HepG2 (cell line): ENCODE data around the gene LUZP1. TPM values are rescaled to one million over a fixed set of nuclear protein-coding genes. Genes with fewer than 3 reads are reported as not detected.

Experiments
- ARNTL ChIP-seq: sonication (generic); formaldehyde crosslinking; IDR thresholded peaks from 2 replicates; pipeline ENCODE4 v1.4.0; 2020; ENCODE audit warnings: mild to moderate bottlenecking, missing genetic modification reagents
- ELF4 ChIP-seq: sonication (generic); formaldehyde crosslinking; IDR thresholded peaks from 2 replicates; pipeline ENCODE4 v1.5.0; 2020; ENCODE audit warnings: missing genetic modification reagents, mild to moderate bottlenecking, moderate library complexity, borderline replicate concordance
- HDAC2 ChIP-seq: sonication (generic); formaldehyde crosslinking; IDR thresholded peaks from 2 replicates; pipeline ENCODE4 v1.4.0; 2020; ENCODE audit warnings: missing genetic modification reagents
- HIC2 ChIP-seq: sonication (generic); formaldehyde crosslinking; IDR thresholded peaks from 2 replicates; pipeline ENCODE4 v1.9.0; 2022; ENCODE audit warnings: low read depth, missing genetic modification reagents
- HNRNPUL1 ChIP-seq: fragments of 200-400 bp; formaldehyde crosslinking; IDR thresholded peaks from 2 replicates; pipeline ENCODE4 v1.6.1; 2017; ENCODE audit warnings: low read depth, mild to moderate bottlenecking, low read length, moderate library complexity
- IRF2 ChIP-seq: IDR thresholded peaks from 2 replicates; pipeline ENCODE4 v1.6.1; 2018; ENCODE audit warnings: missing genetic modification reagents, missing compliant biosample characterization
- MAX ChIP-seq: IDR thresholded peaks from 2 replicates; pipeline ENCODE4 v1.6.1; 2012; ENCODE audit warnings: inconsistent platforms
- NR1H2 ChIP-seq: sonication (generic); formaldehyde crosslinking; IDR thresholded peaks from 2 replicates; pipeline ENCODE4 v1.8.1; 2022; ENCODE audit warnings: low read depth, missing genetic modification reagents, borderline replicate concordance
- NR3C1 ChIP-seq: sonication (generic); formaldehyde crosslinking; IDR thresholded peaks from 2 replicates; pipeline ENCODE4 v1.4.0; 2020; ENCODE audit warnings: missing genetic modification reagents
- PAX8 ChIP-seq: sonication (generic); formaldehyde crosslinking; IDR thresholded peaks from 2 replicates; pipeline ENCODE4 v1.8.0; 2022; ENCODE audit warnings: mild to moderate bottlenecking, missing genetic modification reagents, borderline replicate concordance
- PRDM15 ChIP-seq: sonication (generic); formaldehyde crosslinking; IDR thresholded peaks from 2 replicates; pipeline ENCODE4 v1.4.0; 2020; ENCODE audit warnings: missing genetic modification reagents
- SATB2 ChIP-seq: sonication (generic); formaldehyde crosslinking; IDR thresholded peaks from 2 replicates; pipeline ENCODE4 v1.5.0; 2020; ENCODE audit warnings: missing genetic modification reagents
- SMAD1 ChIP-seq: sonication (generic); formaldehyde crosslinking; IDR thresholded peaks from 2 replicates; pipeline ENCODE4 v1.4.0; 2020; ENCODE audit warnings: missing genetic modification reagents, low read depth, mild to moderate bottlenecking, borderline replicate concordance
- SMAD9 ChIP-seq: sonication (generic); formaldehyde crosslinking; IDR thresholded peaks from 2 replicates; pipeline ENCODE4 v1.5.1; 2020; ENCODE audit warnings: mild to moderate bottlenecking, missing genetic modification reagents
- STAG1 ChIP-seq: sonication (generic); formaldehyde crosslinking; IDR thresholded peaks from 2 replicates; pipeline ENCODE4 v1.4.0; 2020; ENCODE audit warnings: missing genetic modification reagents
- TRIM24 ChIP-seq: sonication (generic); formaldehyde crosslinking; IDR thresholded peaks from 2 replicates; pipeline ENCODE4 v1.8.0; 2022; ENCODE audit warnings: mild to moderate bottlenecking, missing genetic modification reagents
- ZBTB38 ChIP-seq: sonication (generic); formaldehyde crosslinking; IDR thresholded peaks from 2 replicates; pipeline ENCODE4 v1.5.1; 2020; ENCODE audit warnings: mild to moderate bottlenecking, missing genetic modification reagents
- ZBTB7B ChIP-seq: sonication (generic); formaldehyde crosslinking; IDR thresholded peaks from 2 replicates; pipeline ENCODE4 v1.4.0; 2020; ENCODE audit warnings: missing genetic modification reagents
- ZEB1 ChIP-seq: IDR thresholded peaks from 2 replicates; pipeline ENCODE4 v1.6.1; 2012; ENCODE audit warnings: mild to moderate bottlenecking, low read depth, inconsistent platforms; ENCODE audit not compliant: insufficient replicate concordance
- ZFP1 ChIP-seq: IDR thresholded peaks from 2 replicates; pipeline ENCODE4 v1.6.1; 2016
- ZFX ChIP-seq: sonication (generic); formaldehyde crosslinking; IDR thresholded peaks from 2 replicates; pipeline ENCODE4 v1.4.0; 2020; ENCODE audit warnings: mild to moderate bottlenecking, low read depth, missing genetic modification reagents, moderate library complexity
- ZMYM3 ChIP-seq: sonication (generic); formaldehyde crosslinking; IDR thresholded peaks from 2 replicates; pipeline ENCODE4 v1.5.1; 2020; ENCODE audit warnings: mild to moderate bottlenecking, missing genetic modification reagents
- ZNF275 ChIP-seq: sonication (generic); formaldehyde crosslinking; IDR thresholded peaks from 2 replicates; pipeline ENCODE4 v1.8.0; 2022; ENCODE audit warnings: missing genetic modification reagents, mild to moderate bottlenecking, inconsistent platforms, borderline replicate concordance
- ZNF780A ChIP-seq: sonication (generic); formaldehyde crosslinking; IDR thresholded peaks from 2 replicates; pipeline ENCODE4 v1.8.0; 2022; ENCODE audit warnings: mild to moderate bottlenecking, missing genetic modification reagents, moderate library complexity
- ZNF790 ChIP-seq: sonication (generic); formaldehyde crosslinking; IDR thresholded peaks from 2 replicates; pipeline ENCODE4 v1.8.0; 2022; ENCODE audit warnings: missing genetic modification reagents, mild to moderate bottlenecking, borderline replicate concordance
- polyA plus RNA-seq, 8 experiments: library from polyadenylated mRNA; depleted of rRNA in 3 of 8; stranded (reverse) in 7 of 8; unstranded in 1 of 8; fragments of >200 nt; fragmentation: Illumina TruSeq in 4 of 8; extraction: Trizol in 4 of 8; gene quantifications; 2 replicates each; pipeline versions ENCODE4 v1.2.1 to v1.2.3, GENCODE V29; 2011 to 2016; ENCODE audit warnings: low read depth in 4 of 8, missing spikeins in 1 of 8, mixed read lengths in 1 of 8; ENCODE audit not compliant: insufficient read depth in 1 of 8
- total RNA-seq, 5 experiments: library from RNA; depleted of rRNA; stranded (reverse); fragments of >200 nt; fragmentation: Illumina TruSeq; extraction: Trizol; gene quantifications; 2 replicates each; pipeline ENCODE4 v1.2.3, GENCODE V29; 2016; ENCODE audit warnings: low read depth in 1 of 5

LUZP1 gene
- total and polyA plus RNA-seq, 2 of the 13 experiments (the other 11 are each of a cell fraction or from before 2014, with no cell fraction given): 6.9 to 12.7 TPM

GRCh38 chr1:23168445-23169194, at the start of gene LUZP1 (continued):
- no peak; the same call in 1 of the 2 replicates for TF ChIP-seq PRDM15 (CRISPR knock-in tag)
- no peak for TF ChIP-seq ZNF275 (CRISPR knock-in tag)
- no peak for TF ChIP-seq ARNTL (CRISPR knock-in tag)
- TF ChIP-seq ZBTB7B (CRISPR knock-in tag): no peak
- no peak for TF ChIP-seq ELF4 (CRISPR knock-in tag)
- no peak for TF ChIP-seq ZBTB38 (CRISPR knock-in tag)
- no peak for TF ChIP-seq ZFP1 (CRISPR knock-in tag)
- no peak for TF ChIP-seq HNRNPUL1
- TF ChIP-seq NR1H2 (CRISPR knock-in tag): no peak
- no peak for TF ChIP-seq ZNF780A (CRISPR knock-in tag)
- TF ChIP-seq SMAD9 (CRISPR knock-in tag): no peak
- no peak for TF ChIP-seq SMAD1 (CRISPR knock-in tag)
- TF ChIP-seq IRF2 (CRISPR knock-in tag): no peak
- peak; percentile 56 for TF ChIP-seq MAX
- no peak for TF ChIP-seq ZNF790
- TF ChIP-seq PAX8: no peak
- no peak for TF ChIP-seq NR3C1 (CRISPR knock-in tag)
- TF ChIP-seq ZFX (CRISPR knock-in tag): peak; percentile 61; the same call in 1 of the 2 replicates
- no peak for TF ChIP-seq ZMYM3 (CRISPR knock-in tag)
- no peak for TF ChIP-seq STAG1 (CRISPR knock-in tag)
- TF ChIP-seq HIC2 (CRISPR knock-in tag): no peak
- TF ChIP-seq ZEB1: peak; percentile 44
- no peak for TF ChIP-seq SATB2
- no peak for TF ChIP-seq HDAC2 (CRISPR knock-in tag)
- TF ChIP-seq TRIM24 (CRISPR knock-in tag): no peak
